ENCODE measurements around the gene DRAM1.

DRAM1 gene

GRCh38 chr12:101941306-101942249 lies 64.2 kb downstream of the DRAM1 start:
- TF ChIP-seq CEBPB (IDR thresholded peaks at IDR 0.05) (no peak), CREB1 (IDR thresholded peaks at IDR 0.05; ENCODE audit: low read depth) (no peak), EGR1 (IDR thresholded peaks at IDR 0.05) (no peak), MAX (IDR thresholded peaks at IDR 0.05) (no peak), TAF1 (IDR thresholded peaks at IDR 0.05; ENCODE audit: low read depth) (no peak), TCF12 (IDR thresholded peaks at IDR 0.05; ENCODE audit: low read depth) (no peak), NFIC (IDR thresholded peaks at IDR 0.05) (no peak)

GRCh38 chr12:101942250-101942605 lies 64.8 kb downstream of the DRAM1 start:
- TF ChIP-seq ZBTB7A (IDR thresholded peaks at IDR 0.05; ENCODE audit: low read depth): no peak
- no peak for TF ChIP-seq CEBPB (IDR thresholded peaks at IDR 0.05)
- TF ChIP-seq TEAD4 (IDR thresholded peaks at IDR 0.05): no peak
- TF ChIP-seq USF1 (IDR thresholded peaks at IDR 0.05): no peak
- TF ChIP-seq TAF1 (IDR thresholded peaks at IDR 0.05; ENCODE audit: low read depth): no peak
- no peak for TF ChIP-seq CREB1 (IDR thresholded peaks at IDR 0.05; ENCODE audit: low read depth)
- no peak for TF ChIP-seq FOXM1 (IDR thresholded peaks at IDR 0.05; ENCODE audit: borderline replicate concordance, low read depth)
- no peak for TF ChIP-seq EP300 (IDR thresholded peaks at IDR 0.05; ENCODE audit: borderline replicate concordance)
- no peak for TF ChIP-seq MAX (IDR thresholded peaks at IDR 0.05)
- TF ChIP-seq NFIC (IDR thresholded peaks at IDR 0.05): no peak
- no peak for TF ChIP-seq REST (IDR thresholded peaks at IDR 0.05; ENCODE audit: low read depth)
- TF ChIP-seq EGR1 (IDR thresholded peaks at IDR 0.05): no peak
- no peak for TF ChIP-seq RAD21 (IDR thresholded peaks at IDR 0.05; ENCODE audit: low read depth)
- TF ChIP-seq YY1 (IDR thresholded peaks at IDR 0.05; ENCODE audit: low read depth): no peak
- TF ChIP-seq TCF12 (IDR thresholded peaks at IDR 0.05; ENCODE audit: low read depth): no peak

- no peak for TF ChIP-seq FOXM1 (IDR thresholded peaks at IDR 0.05; ENCODE audit: borderline replicate concordance, low read depth)
- TF ChIP-seq NFIC (IDR thresholded peaks at IDR 0.05): no peak
- TF ChIP-seq EGR1 (IDR thresholded peaks at IDR 0.05): no peak
- TF ChIP-seq CEBPB (IDR thresholded peaks at IDR 0.05): no peak
- TF ChIP-seq TCF12 (IDR thresholded peaks at IDR 0.05; ENCODE audit: low read depth): no peak
- no peak for TF ChIP-seq REST (IDR thresholded peaks at IDR 0.05; ENCODE audit: low read depth)
- no peak for TF ChIP-seq USF1 (IDR thresholded peaks at IDR 0.05)
- TF ChIP-seq ZBTB7A (IDR thresholded peaks at IDR 0.05; ENCODE audit: low read depth): no peak
- TF ChIP-seq EP300 (IDR thresholded peaks at IDR 0.05; ENCODE audit: borderline replicate concordance): no peak
- no peak for TF ChIP-seq CREB1 (IDR thresholded peaks at IDR 0.05; ENCODE audit: low read depth)
- TF ChIP-seq TAF1 (IDR thresholded peaks at IDR 0.05; ENCODE audit: low read depth): no peak
These were observed 68.2 kb downstream of the DRAM1 start for GRCh38 chr12:101945369-101946232.

- TF ChIP-seq TCF12 (IDR thresholded peaks at IDR 0.05; ENCODE audit: low read depth): no peak
- TF ChIP-seq EGR1 (IDR thresholded peaks at IDR 0.05): no peak
- TF ChIP-seq CREB1 (IDR thresholded peaks at IDR 0.05; ENCODE audit: low read depth): no peak
- TF ChIP-seq USF1 (IDR thresholded peaks at IDR 0.05): no peak
- TF ChIP-seq YY1 (IDR thresholded peaks at IDR 0.05; ENCODE audit: low read depth): no peak
These were observed 68.8 kb downstream of the DRAM1 start for GRCh38 chr12:101946233-101946611.

GRCh38 chr12:101947316-101947715 lies 69.9 kb downstream of the DRAM1 start:
- TF ChIP-seq YY1 (IDR thresholded peaks at IDR 0.05; ENCODE audit: low read depth) (no peak), NFIC (IDR thresholded peaks at IDR 0.05) (no peak), TCF12 (IDR thresholded peaks at IDR 0.05; ENCODE audit: low read depth) (no peak), CEBPB (IDR thresholded peaks at IDR 0.05) (no peak), RAD21 (IDR thresholded peaks at IDR 0.05; ENCODE audit: low read depth) (no peak), CREB1 (IDR thresholded peaks at IDR 0.05; ENCODE audit: low read depth) (no peak), USF1 (IDR thresholded peaks at IDR 0.05) (no peak), FOXM1 (IDR thresholded peaks at IDR 0.05; ENCODE audit: borderline replicate concordance, low read depth) (no peak), EP300 (IDR thresholded peaks at IDR 0.05; ENCODE audit: borderline replicate concordance) (no peak), TAF1 (IDR thresholded peaks at IDR 0.05; ENCODE audit: low read depth) (no peak), REST (IDR thresholded peaks at IDR 0.05; ENCODE audit: low read depth) (no peak), EGR1 (IDR thresholded peaks at IDR 0.05) (no peak)

Measured in Ishikawa (cell line).